IMR-90 (cell line): ENCODE results near the gene PIP4K2A. TPM values are rescaled to one million over a fixed set of nuclear protein-coding genes. Genes with fewer than 3 reads are reported as not detected.
A peak's percentile ranks its signal among the peaks of the same experiment; 100 is the strongest.

Experiments
- ATAC-seq: fragments of 200-7000 bp; cut with Tn5 transposase; 2 replicates; pipeline ENCODE4 v1.9.1; 2020; ENCODE audit warnings: low read depth, mild to moderate bottlenecking, moderate library complexity
- BruUV-seq: library from RNA; stranded (reverse); fragments of 400-500 nt; replicated peaks from 2 replicates; lab custom pipeline; 2021; lab: Mats Ljungman, UMichigan
- CTCF ChIA-PET: fragments of 300-600 bp; formaldehyde crosslinking; extraction: SDS; loops from one replicate; lab custom pipeline; 2021; ENCODE audit warnings: antibody characterized with exemption; lab: Yijun Ruan, JAX
- POLR2A ChIA-PET: fragments of 300-600 bp; sonication (Branson Sonifier 250); formaldehyde crosslinking; loops from one replicate; lab custom pipeline; 2022; ENCODE audit warnings: antibody characterized with exemption; ENCODE audit not compliant: unreplicated experiment; lab: Charles Lee
- DNase-seq: peaks from one replicate; pipeline ENCODE4 v3.0.0; 2013
- H2AFZ ChIP-seq: replicated peaks from 2 replicates; pipeline ENCODE3; 2013; ENCODE audit warnings: low read length, mild to moderate bottlenecking; ENCODE audit not compliant: poor library complexity
- H2AK5ac ChIP-seq: 2 replicates; pipeline ENCODE4 v1.6.1; 2013; ENCODE audit warnings: low read depth, low read length, inconsistent platforms
- H2AK9ac ChIP-seq: replicated peaks from 2 replicates; pipeline ENCODE3; 2013; ENCODE audit warnings: mild to moderate bottlenecking, low read depth, low read length, moderate library complexity; ENCODE audit not compliant: poor library complexity
- H2BK120ac ChIP-seq: 2 replicates; pipeline ENCODE4 v1.6.1; 2013; ENCODE audit warnings: low read depth, low read length, inconsistent platforms
- H2BK15ac ChIP-seq: 3 replicates; pipeline ENCODE4 v1.6.1; 2013; ENCODE audit warnings: low read depth, low read length, inconsistent platforms
- H2BK20ac ChIP-seq: 2 replicates; pipeline ENCODE4 v1.6.1; 2013; ENCODE audit warnings: low read depth, mild to moderate bottlenecking, inconsistent platforms, low read length, moderate library complexity
- H2BK5ac ChIP-seq: 2 replicates; pipeline ENCODE4 v1.6.1; 2013; ENCODE audit warnings: mild to moderate bottlenecking, low read depth, low read length, inconsistent platforms; ENCODE audit not compliant: poor library complexity, severe bottlenecking
- H3K14ac ChIP-seq: replicated peaks from 2 replicates; pipeline ENCODE4 v1.6.1; 2013; ENCODE audit warnings: low read depth, low read length, inconsistent platforms
- H3K18ac ChIP-seq: 2 replicates; pipeline ENCODE4 v1.6.1; 2013; ENCODE audit warnings: low read depth, low read length, control low read depth
- H3K23ac ChIP-seq: 2 replicates; pipeline ENCODE4 v1.6.1; 2013; ENCODE audit warnings: low read depth, low read length, inconsistent platforms
- H3K27ac ChIP-seq: 2 replicates; pipeline ENCODE4 v1.5.1; 2013; ENCODE audit warnings: mild to moderate bottlenecking, control low read depth, low read length; ENCODE audit not compliant: insufficient read depth
- H3K27me3 ChIP-seq: 2 replicates; pipeline ENCODE4 v1.6.1; 2013; ENCODE audit warnings: low read length; ENCODE audit not compliant: control insufficient read depth, insufficient read depth
- H3K36me3 ChIP-seq: 2 replicates; pipeline ENCODE4 v1.6.1; 2013; ENCODE audit warnings: low read length, mixed read lengths; ENCODE audit not compliant: control insufficient read depth, insufficient read depth
- H3K4ac ChIP-seq: 2 replicates; pipeline ENCODE4 v1.6.1; 2013; ENCODE audit warnings: low read depth, low read length, inconsistent platforms
- H3K4me1 ChIP-seq: 2 replicates; pipeline ENCODE4 v1.6.1; 2013; ENCODE audit warnings: low read length, mixed read lengths; ENCODE audit not compliant: control insufficient read depth, insufficient read depth
- H3K4me2 ChIP-seq: 2 replicates; pipeline ENCODE4 v1.6.1; 2013; ENCODE audit warnings: low read depth, mild to moderate bottlenecking, control low read depth, low read length, moderate library complexity
- H3K4me3 ChIP-seq: 2 replicates; pipeline ENCODE4 v1.5.1; 2013; ENCODE audit warnings: low read depth, mild to moderate bottlenecking, control low read depth, low read length, moderate library complexity; ENCODE audit not compliant: insufficient read depth
- H3K56ac ChIP-seq: 2 replicates; pipeline ENCODE4 v1.6.1; 2013; ENCODE audit warnings: low read length, inconsistent platforms; ENCODE audit not compliant: insufficient read depth; ENCODE audit errors: extremely low read depth
- H3K79me1 ChIP-seq, 2 experiments: 2 replicates each; pipeline ENCODE4 v1.6.1; 2013; ENCODE audit warnings: low read length in 2 of 2, inconsistent platforms in 1 of 2, low read depth in 1 of 2
- H3K9ac ChIP-seq: 2 replicates; pipeline ENCODE4 v1.6.1; 2013; ENCODE audit warnings: low read depth, low read length, control low read depth
- H3K9me1 ChIP-seq: 2 replicates; pipeline ENCODE4 v1.6.1; 2013; ENCODE audit warnings: low read length, inconsistent platforms; ENCODE audit not compliant: insufficient read depth
- H3K9me3 ChIP-seq: 2 replicates; pipeline ENCODE4 v1.6.1; 2013; ENCODE audit warnings: low read length; ENCODE audit not compliant: control insufficient read depth, insufficient read depth
- H4K20me1 ChIP-seq: 2 replicates; pipeline ENCODE4 v1.6.1; 2013; ENCODE audit warnings: low read length, inconsistent platforms; ENCODE audit not compliant: insufficient read depth
- H4K5ac ChIP-seq: 2 replicates; pipeline ENCODE4 v1.6.1; 2013; ENCODE audit warnings: mild to moderate bottlenecking, low read depth, low read length, control low read depth
- H4K8ac ChIP-seq, 2 experiments: 2 replicates each; pipeline ENCODE4 v1.6.1; 2013; ENCODE audit warnings: low read depth in 2 of 2, low read length in 2 of 2, control low read depth in 1 of 2, inconsistent platforms in 1 of 2
- H4K91ac ChIP-seq: 2 replicates; pipeline ENCODE4 v1.6.1; 2013; ENCODE audit warnings: low read depth, low read length, inconsistent platforms; ENCODE audit not compliant: insufficient read depth
- BHLHE40 ChIP-seq: fragments of 150-350 bp; IDR thresholded peaks from 2 replicates; pipeline ENCODE4 v1.6.1; 2016; ENCODE audit warnings: mild to moderate bottlenecking, low read depth, low read length
- CEBPB ChIP-seq: IDR thresholded peaks from 2 replicates; pipeline ENCODE4 v1.6.1; 2012; ENCODE audit warnings: low read depth, low read length, improper control_type of control experiment
- CHD1 ChIP-seq: IDR thresholded peaks from 2 replicates; pipeline ENCODE4 v1.6.1; 2012; ENCODE audit warnings: low read depth, low read length, improper control_type of control experiment
- CTCF ChIP-seq: conservative IDR thresholded peaks from 2 replicates; pipeline ENCODE4 v1.5.1; 2012; ENCODE audit warnings: mild to moderate bottlenecking, low read depth, low read length, improper control_type of control experiment
- MAFK ChIP-seq: IDR thresholded peaks from 2 replicates; pipeline ENCODE4 v1.6.1; 2012; ENCODE audit warnings: low read depth, low read length, improper control_type of control experiment
- MAZ ChIP-seq: IDR thresholded peaks from 2 replicates; pipeline ENCODE4 v1.6.1; 2012; ENCODE audit warnings: low read depth, mild to moderate bottlenecking, low read length, improper control_type of control experiment, moderate library complexity, borderline replicate concordance
- MXI1 ChIP-seq: IDR thresholded peaks from 2 replicates; pipeline ENCODE4 v1.6.1; 2012; ENCODE audit warnings: low read depth, mild to moderate bottlenecking, low read length, moderate library complexity, borderline replicate concordance
- NFE2L2 ChIP-seq: fragments of 150-350 bp; IDR thresholded peaks from 2 replicates; pipeline ENCODE4 v1.6.1; 2016; ENCODE audit warnings: low read depth, mild to moderate bottlenecking, low read length
- POLR2A ChIP-seq: IDR thresholded peaks from 2 replicates; pipeline ENCODE4 v1.6.1; 2012; ENCODE audit warnings: mild to moderate bottlenecking, low read depth, low read length
- RAD21 ChIP-seq: IDR thresholded peaks from 2 replicates; pipeline ENCODE4 v1.6.1; 2012; ENCODE audit warnings: low read length, improper control_type of control experiment
- RCOR1 ChIP-seq: IDR thresholded peaks from 2 replicates; pipeline ENCODE4 v1.6.1; 2012; ENCODE audit warnings: mild to moderate bottlenecking, low read length, improper control_type of control experiment; ENCODE audit not compliant: insufficient replicate concordance
- RFX5 ChIP-seq: IDR thresholded peaks from 2 replicates; pipeline ENCODE4 v1.8.0; 2012; ENCODE audit warnings: low read depth, mild to moderate bottlenecking, low read length, moderate library complexity
- SMC3 ChIP-seq: fragments of 150-350 bp; IDR thresholded peaks from 2 replicates; pipeline ENCODE4 v1.6.1; 2016; ENCODE audit warnings: low read depth, mild to moderate bottlenecking, antibody characterized with exemption, low read length, moderate library complexity
- WGBS, 2 experiments: methylation state at CpG; one replicate each; pipeline versions ENCODE4 v1.1.5 to v1.1.7; 2013; ENCODE audit warnings: missing lambda C conversion rate in 2 of 2; ENCODE audit not compliant: insufficient read length in 1 of 2; ENCODE audit errors: extremely low coverage in 2 of 2; 5-methylcytosine and 5-hydroxymethylcytosine counted together
- dilution Hi-C: fragments of 300-500 bp; cut with HindIII; formaldehyde crosslinking; loops from one replicate; pipeline ENCODE4 v1.14.3; 2018; ENCODE audit warnings: low sequenced_read_pairs; ENCODE audit not compliant: unreplicated experiment
- in situ Hi-C: fragments of 300-500 bp; cut with MboI; formaldehyde crosslinking; loops from 3 replicates; pipeline ENCODE4 v1.14.3; 2019; ENCODE audit warnings: low sequenced_read_pairs, inconsistent platforms, mixed read lengths
- intact Hi-C: fragments of 100-400 bp; cut with micrococcal nuclease; formaldehyde crosslinking; loops from 2 replicates; pipeline ENCODE4 v1.10.0; 2022
- polyA plus RNA-seq, 3 experiments: library from polyadenylated mRNA; depleted of rRNA; stranded (reverse); fragments of >200 nt; gene quantifications; 2 replicates each; pipeline ENCODE4 v1.2.3, GENCODE V29; 2012; ENCODE audit warnings: low replicate concordance in 1 of 3
- total RNA-seq: library from RNA; depleted of rRNA; stranded (reverse); fragments of >200 nt; gene quantifications from 2 replicates; pipeline ENCODE4 v1.2.3, GENCODE V29; 2012
- TF ChIP-seq, protein P1 (sequence below): fragments of 150-350 bp; IDR thresholded peaks from 2 replicates; pipeline ENCODE4 v1.6.1; 2016; ENCODE audit warnings: low read depth, mild to moderate bottlenecking, low read length, moderate library complexity, borderline replicate concordance
- TF ChIP-seq, protein P2 (sequence below): fragments of 150-350 bp; IDR thresholded peaks from 2 replicates; pipeline ENCODE4 v1.6.1; 2017; ENCODE audit warnings: mild to moderate bottlenecking, antibody characterized with exemption, low read length, low read depth

Gene PIP4K2A
- total and polyA plus RNA-seq, 2 of the 4 experiments (the other 2 are of a cell fraction), result 9.8 to 18.1 TPM

GRCh38 chr10:22693860-22694259 is 20.5 kb downstream of the PIP4K2A start:
- H4K5ac ChIP-seq, result no peak overlapping the region
- no peak overlapping the region for H3K4me3 ChIP-seq
- TF ChIP-seq, protein P1, sequence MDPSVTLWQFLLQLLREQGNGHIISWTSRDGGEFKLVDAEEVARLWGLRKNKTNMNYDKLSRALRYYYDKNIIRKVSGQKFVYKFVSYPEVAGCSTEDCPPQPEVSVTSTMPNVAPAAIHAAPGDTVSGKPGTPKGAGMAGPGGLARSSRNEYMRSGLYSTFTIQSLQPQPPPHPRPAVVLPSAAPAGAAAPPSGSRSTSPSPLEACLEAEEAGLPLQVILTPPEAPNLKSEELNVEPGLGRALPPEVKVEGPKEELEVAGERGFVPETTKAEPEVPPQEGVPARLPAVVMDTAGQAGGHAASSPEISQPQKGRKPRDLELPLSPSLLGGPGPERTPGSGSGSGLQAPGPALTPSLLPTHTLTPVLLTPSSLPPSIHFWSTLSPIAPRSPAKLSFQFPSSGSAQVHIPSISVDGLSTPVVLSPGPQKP, result no peak
- TF ChIP-seq NFE2L2, result no peak
- TF ChIP-seq MAFK, result no peak
- no peak for TF ChIP-seq RCOR1
- no peak for TF ChIP-seq CTCF
- TF ChIP-seq CHD1, result no peak
- no peak for TF ChIP-seq CEBPB
- TF ChIP-seq RFX5, result no peak
- TF ChIP-seq MXI1, result no peak
- no peak for TF ChIP-seq SMC3
- TF ChIP-seq BHLHE40, result no peak
- TF ChIP-seq, protein P2, sequence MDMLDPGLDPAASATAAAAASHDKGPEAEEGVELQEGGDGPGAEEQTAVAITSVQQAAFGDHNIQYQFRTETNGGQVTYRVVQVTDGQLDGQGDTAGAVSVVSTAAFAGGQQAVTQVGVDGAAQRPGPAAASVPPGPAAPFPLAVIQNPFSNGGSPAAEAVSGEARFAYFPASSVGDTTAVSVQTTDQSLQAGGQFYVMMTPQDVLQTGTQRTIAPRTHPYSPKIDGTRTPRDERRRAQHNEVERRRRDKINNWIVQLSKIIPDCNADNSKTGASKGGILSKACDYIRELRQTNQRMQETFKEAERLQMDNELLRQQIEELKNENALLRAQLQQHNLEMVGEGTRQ, result no peak
- TF ChIP-seq RAD21, result no peak
- no peak for TF ChIP-seq MAZ
- TF ChIP-seq POLR2A, result no peak
- H4K8ac ChIP-seq, result no peak overlapping the region
- intact Hi-C loops (no loop called here), dilution Hi-C loops (no loop called here), in situ Hi-C loops (loop anchor here (10.0 kb wide), 1 partner anchor 379 kb away; the partner anchor contains the start of gene COMMD3)
- H3K27ac ChIP-seq, result no peak overlapping the region
- no peak overlapping the region for H2BK5ac ChIP-seq
- H3K27me3 ChIP-seq, result no peaks in the 10 kb centered on the region
- H3K18ac ChIP-seq, result no peak overlapping the region
- no peak overlapping the region for H3K9ac ChIP-seq
- no peak overlapping the region for H2BK120ac ChIP-seq
- no peak overlapping the region for H2BK15ac ChIP-seq
- ATAC-seq (no peak), DNase-seq (no peak)
- H4K91ac ChIP-seq, result no peak overlapping the region
- H4K20me1 ChIP-seq, result peaks cover 24% of the 10 kb centered on the region
- no peak overlapping the region for H3K23ac ChIP-seq
- H3K79me1 ChIP-seq, result peaks cover 45 to 61% of the 10 kb centered on the region in 2 experiments
- CTCF ChIA-PET, result no interaction called here
- peaks cover 3% of the 10 kb centered on the region; the same call in 1 of the 2 replicates for H3K9me1 ChIP-seq
- no peak overlapping the region for H2AK9ac ChIP-seq
- no peak overlapping the region for H3K56ac ChIP-seq
- WGBS, 2 experiments, result 100% methylated on average over 3 of the region's 6 CpGs; no CpG with 5 or more reads in 1 of the 2 experiments
- no peak overlapping the region for H2AFZ ChIP-seq
- POLR2A ChIA-PET, result no interaction called here
- no peak overlapping the region for H2BK20ac ChIP-seq
- no peak overlapping the region for H3K4ac ChIP-seq
- 0 out of 2 replicates have a peak overlapping the region, but pooled peaks have one; percentile 44 for H3K14ac ChIP-seq
- no peaks in the 10 kb centered on the region for H3K36me3 ChIP-seq
- no TSS peak for BruUV-seq
- no peak overlapping the region for H3K4me2 ChIP-seq
- no peak overlapping the region for H2AK5ac ChIP-seq
- H3K4me1 ChIP-seq, result peaks cover 7% of the 10 kb centered on the region
- H3K9me3 ChIP-seq, result no peaks in the 10 kb centered on the region
